Glomerular visceral epithelial cell (primary cell): Measurements from ENCODE around the gene FAH.
A peak's percentile ranks its signal among the peaks of the same experiment; 100 is the strongest.

Experiments used
- DNase-seq: peaks from one replicate; pipeline ENCODE4 v3.0.0-alpha.2; 2016; ENCODE audit errors: extremely low spot score

Gene FAH

GRCh38 chr15:80151576-80151975 is 1.2 kb upstream of the FAH start:
- DNase-seq = no peak

GRCh38 chr15:80152180-80152895 is 461 bp upstream of the FAH start:
- peak; percentile 97 for DNase-seq

- no peak for DNase-seq
These were observed 1.1 kb downstream of the FAH start for GRCh38 chr15:80153900-80154299.

- no peak for DNase-seq
These were observed 1.5 kb downstream of the FAH start for GRCh38 chr15:80154336-80154735.

- DNase-seq = no peak
These were observed 2.2 kb downstream of the FAH start for GRCh38 chr15:80155001-80155377.

- peak; percentile 86 for DNase-seq
These were observed 2.8 kb downstream of the FAH start for GRCh38 chr15:80155378-80156175.

- DNase-seq = no peak
These were observed 3.4 kb downstream of the FAH start for GRCh38 chr15:80156176-80156720.

- peak; percentile 22 for DNase-seq
These were observed 4.4 kb downstream of the FAH start for GRCh38 chr15:80157215-80157614.

GRCh38 chr15:80159301-80159700 is 6.5 kb downstream of the FAH start:
- DNase-seq = no peak

GRCh38 chr15:80159811-80160569 is 7.2 kb downstream of the FAH start:
- DNase-seq = peak; percentile 95

GRCh38 chr15:80160570-80161156 is 7.9 kb downstream of the FAH start:
- DNase-seq = peak; percentile 94

GRCh38 chr15:80161468-80162016 is 8.7 kb downstream of the FAH start:
- no peak for DNase-seq

- no peak for DNase-seq
These were observed 9.3 kb downstream of the FAH start for GRCh38 chr15:80162059-80162554.

GRCh38 chr15:80163217-80163616 is 10.4 kb downstream of the FAH start:
- DNase-seq = no peak

- DNase-seq = no peak
These were observed 11.1 kb downstream of the FAH start for GRCh38 chr15:80163897-80164296.

GRCh38 chr15:80167936-80168335 is 15.1 kb downstream of the FAH start:
- no peak for DNase-seq

GRCh38 chr15:80168421-80168820 is 15.6 kb downstream of the FAH start:
- no peak for DNase-seq

- no peak for DNase-seq
These were observed 17.1 kb downstream of the FAH start for GRCh38 chr15:80169768-80170357.

GRCh38 chr15:80170596-80170995 is 17.8 kb downstream of the FAH start:
- DNase-seq = no peak

GRCh38 chr15:80171787-80172186 is 19.0 kb downstream of the FAH start:
- DNase-seq = no peak

- DNase-seq = no peak
These were observed 19.6 kb downstream of the FAH start for GRCh38 chr15:80172401-80172800.
